Measurements from ENCODE around the gene RELN.

DNA sequence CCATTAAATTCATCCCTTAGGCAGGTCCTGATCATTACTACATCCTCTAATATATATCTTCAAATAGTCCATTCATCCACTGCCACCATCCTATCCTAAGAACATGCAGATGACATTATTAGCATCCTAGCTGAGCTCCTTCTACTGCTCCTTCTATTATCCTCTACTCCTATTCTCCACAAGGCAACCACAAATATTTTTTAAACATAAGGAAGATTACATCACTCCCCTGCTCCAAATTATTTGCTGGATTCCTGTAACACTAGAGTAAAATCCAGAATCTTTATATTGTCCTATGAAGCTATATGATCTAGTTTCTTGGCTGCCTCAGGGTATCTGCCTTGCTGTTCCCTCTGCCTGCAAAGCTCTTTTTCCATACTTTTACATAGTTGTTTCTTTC lies 367.2 kb downstream of the RELN start:
- TF ChIP-seq EZH2phosphoT487 (IDR thresholded peaks at IDR 0.05; ENCODE audit: borderline replicate concordance), result no peak
- TF ChIP-seq, protein P1, sequence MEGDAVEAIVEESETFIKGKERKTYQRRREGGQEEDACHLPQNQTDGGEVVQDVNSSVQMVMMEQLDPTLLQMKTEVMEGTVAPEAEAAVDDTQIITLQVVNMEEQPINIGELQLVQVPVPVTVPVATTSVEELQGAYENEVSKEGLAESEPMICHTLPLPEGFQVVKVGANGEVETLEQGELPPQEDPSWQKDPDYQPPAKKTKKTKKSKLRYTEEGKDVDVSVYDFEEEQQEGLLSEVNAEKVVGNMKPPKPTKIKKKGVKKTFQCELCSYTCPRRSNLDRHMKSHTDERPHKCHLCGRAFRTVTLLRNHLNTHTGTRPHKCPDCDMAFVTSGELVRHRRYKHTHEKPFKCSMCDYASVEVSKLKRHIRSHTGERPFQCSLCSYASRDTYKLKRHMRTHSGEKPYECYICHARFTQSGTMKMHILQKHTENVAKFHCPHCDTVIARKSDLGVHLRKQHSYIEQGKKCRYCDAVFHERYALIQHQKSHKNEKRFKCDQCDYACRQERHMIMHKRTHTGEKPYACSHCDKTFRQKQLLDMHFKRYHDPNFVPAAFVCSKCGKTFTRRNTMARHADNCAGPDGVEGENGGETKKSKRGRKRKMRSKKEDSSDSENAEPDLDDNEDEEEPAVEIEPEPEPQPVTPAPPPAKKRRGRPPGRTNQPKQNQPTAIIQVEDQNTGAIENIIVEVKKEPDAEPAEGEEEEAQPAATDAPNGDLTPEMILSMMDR (conservative IDR thresholded peaks at IDR 0.05; ENCODE audit: low read length), result no peak
